HEK293T (cell line): ENCODE data around the gene RNF150.

Experiments
- ARNT ChIP-seq: fragments of 450-650 bp; IDR thresholded peaks from 2 replicates; pipeline ENCODE4 v1.6.1; 2017; ENCODE audit warnings: mild to moderate bottlenecking
- BHLHE40 ChIP-seq: fragments of 450-650 bp; IDR thresholded peaks from 2 replicates; pipeline ENCODE4 v1.6.1; 2016; ENCODE audit warnings: mild to moderate bottlenecking, moderate library complexity, borderline replicate concordance
- CTBP1 ChIP-seq: fragments of 450-650 bp; IDR thresholded peaks from 2 replicates; pipeline ENCODE4 v1.6.1; 2016; ENCODE audit warnings: borderline replicate concordance
- ELF4 ChIP-seq: fragments of 450-650 bp; IDR thresholded peaks from 2 replicates; pipeline ENCODE4 v1.6.1; 2017; ENCODE audit warnings: antibody characterized with exemption
- FOXA1 ChIP-seq: fragments of 450-650 bp; IDR thresholded peaks from 2 replicates; pipeline ENCODE4 v1.6.1; 2016; ENCODE audit warnings: mild to moderate bottlenecking
- FOXK2 ChIP-seq: fragments of 450-650 bp; IDR thresholded peaks from 2 replicates; pipeline ENCODE4 v1.6.1; 2016; ENCODE audit warnings: mild to moderate bottlenecking
- HDGF ChIP-seq: fragments of 450-650 bp; IDR thresholded peaks from 2 replicates; pipeline ENCODE4 v1.6.1; 2017; ENCODE audit warnings: antibody characterized with exemption, borderline replicate concordance
- NFRKB ChIP-seq: fragments of 450-650 bp; IDR thresholded peaks from 2 replicates; pipeline ENCODE4 v1.6.1; 2016; ENCODE audit warnings: mild to moderate bottlenecking, moderate library complexity
- SP1 ChIP-seq: fragments of 450-650 bp; IDR thresholded peaks from 2 replicates; pipeline ENCODE4 v1.6.1; 2017
- SUZ12 ChIP-seq: fragments of 450-650 bp; IDR thresholded peaks from 2 replicates; pipeline ENCODE4 v1.6.1; 2016; ENCODE audit warnings: mild to moderate bottlenecking
- TARDBP ChIP-seq: fragments of 450-650 bp; IDR thresholded peaks from 2 replicates; pipeline ENCODE4 v1.6.1; 2016
- TF ChIP-seq, protein P1 (sequence below): fragments of 450-650 bp; IDR thresholded peaks from 2 replicates; pipeline ENCODE4 v1.6.1; 2016

DNA sequence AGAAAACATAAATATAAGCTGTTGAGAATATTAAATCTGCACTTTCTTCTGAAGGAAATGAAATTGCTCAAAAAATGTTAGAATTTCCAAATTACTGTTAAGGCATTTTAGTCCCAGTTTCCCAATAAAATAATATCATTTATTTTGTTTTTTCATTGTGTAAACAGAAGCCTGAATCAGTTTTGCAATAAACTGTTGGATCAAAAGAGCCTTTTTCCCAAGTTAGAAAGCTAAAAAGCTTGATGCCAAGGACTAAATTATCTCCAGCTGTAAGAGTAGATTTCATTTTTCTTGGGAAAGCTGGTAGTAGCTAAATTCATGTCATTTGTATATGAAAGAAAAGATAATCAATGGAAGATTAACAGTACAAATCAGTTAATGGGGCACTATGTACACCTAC is 95.8 kb downstream of the RNF150 start:
- TF ChIP-seq BHLHE40 (no peak), SUZ12 (no peak), FOXK2 (no peak), SP1 (no peak), ELF4 (no peak), NFRKB (no peak), FOXA1 (no peak), ARNT (no peak), HDGF (no peak), TARDBP (no peak), CTBP1 (no peak)
- TF ChIP-seq, protein P1, sequence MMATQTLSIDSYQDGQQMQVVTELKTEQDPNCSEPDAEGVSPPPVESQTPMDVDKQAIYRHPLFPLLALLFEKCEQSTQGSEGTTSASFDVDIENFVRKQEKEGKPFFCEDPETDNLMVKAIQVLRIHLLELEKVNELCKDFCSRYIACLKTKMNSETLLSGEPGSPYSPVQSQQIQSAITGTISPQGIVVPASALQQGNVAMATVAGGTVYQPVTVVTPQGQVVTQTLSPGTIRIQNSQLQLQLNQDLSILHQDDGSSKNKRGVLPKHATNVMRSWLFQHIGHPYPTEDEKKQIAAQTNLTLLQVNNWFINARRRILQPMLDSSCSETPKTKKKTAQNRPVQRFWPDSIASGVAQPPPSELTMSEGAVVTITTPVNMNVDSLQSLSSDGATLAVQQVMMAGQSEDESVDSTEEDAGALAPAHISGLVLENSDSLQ, result no peak
